ENCODE results near the gene CFAP119. TPM values are rescaled to one million over a fixed set of nuclear protein-coding genes. Genes with fewer than 3 reads are reported as not detected.
"Not testable (repeated sequence)": the region's sequence is repeated elsewhere in the genome, so short reads cannot be mapped to it uniquely, and the experiment has no call there.

Gene CFAP119
- 1 to 10 TPM in 1 of 4 donors, under 1 TPM in 3; 0.52 to 2.4 (median 0.78) TPM for total RNA-seq
- 1 to 10 TPM in 1 of 3 donors, under 1 TPM in 2; 0.48 to 3.0 (median 0.63) TPM for polyA plus RNA-seq
- long read RNA-seq, donor 1 = 0 reads
- long read RNA-seq, donor 2, partial matches to known transcripts = 0 of 1 reads
- long read RNA-seq, donor 2, other reads (novel, unspliced or antisense) = 1 of 1 reads

DNA sequence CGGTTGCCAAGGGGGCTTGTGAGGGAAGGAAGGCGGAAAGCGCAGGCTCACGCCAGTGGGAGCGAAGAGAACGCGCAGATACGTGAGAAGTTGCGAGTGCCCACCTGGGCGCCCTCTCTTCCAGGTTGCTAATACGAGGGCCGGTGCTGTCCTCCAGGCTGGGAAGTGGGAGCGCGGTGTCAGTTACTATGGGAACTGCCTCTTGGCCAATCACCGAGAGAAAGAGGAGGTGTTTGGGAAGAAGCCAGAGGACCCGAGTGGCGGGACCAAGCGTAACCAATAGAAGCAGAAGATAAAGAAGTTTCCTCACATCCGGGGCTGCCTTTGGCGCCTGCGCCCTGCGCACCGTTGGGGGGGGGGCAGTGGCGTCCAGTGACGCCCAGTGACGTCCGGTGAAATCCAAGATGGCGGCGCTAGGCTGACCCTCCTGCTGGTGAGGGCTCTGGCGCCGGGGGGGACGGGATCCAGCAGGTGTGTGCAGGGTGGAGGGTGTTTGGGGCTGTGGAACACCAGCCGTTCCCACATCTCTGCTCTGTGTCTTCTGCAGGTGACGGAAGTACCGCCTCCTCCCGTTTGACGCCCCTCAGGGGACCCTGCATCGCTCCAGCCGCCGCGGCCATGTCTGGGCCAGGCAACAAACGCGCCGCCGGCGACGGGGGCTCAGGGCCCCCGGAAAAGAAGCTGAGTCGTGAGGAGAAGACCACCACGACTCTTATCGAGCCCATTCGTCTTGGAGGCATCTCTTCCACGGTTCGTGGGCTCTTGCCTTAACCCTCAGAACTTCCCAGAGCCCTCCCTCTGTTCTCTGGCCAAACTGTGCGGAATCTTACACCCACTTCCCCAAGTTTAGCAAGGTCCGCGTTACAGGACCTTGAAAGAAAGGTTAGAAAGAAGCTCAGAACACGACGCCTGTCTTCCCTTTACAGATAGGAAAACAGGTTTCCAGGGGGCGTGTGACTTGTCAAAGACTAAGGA, at the start of gene CFAP119, which contains the start of gene RNF40:
Gene CFAP119 (minus strand): TSS at position 135 of the 975 bp plus-strand sequence. CDS start 314 bp downstream, outside the sequence.
Gene RNF40 (plus strand): TSS at position 395 of the 975 bp plus-strand sequence. CDS start 224 bp downstream, at position 619.
- Histone ChIP-seq H3K4me3 (peak within 1 kb of the TSS; percentile 97), H3K36me3 (ENCODE audit: insufficient read depth in 1 of 2, low read depth in 1 of 2) (peaks cover 9 to 60% of the 10 kb centered on the region in 2 donors), H3K27ac (peak within 1 kb of the TSS; percentile 93), H3K4me1 (peaks cover 26% of the 10 kb centered on the region), H3K27me3 (ENCODE audit: insufficient read depth in 3 of 3, low read length in 2 of 3) (no peaks in the 10 kb centered on the region), H3K9me3 (no peaks in the 10 kb centered on the region)
- ATAC-seq = peak; percentile 98
- intact Hi-C loops (cut with DNase I) = no loop called here
- WGBS, 3 donors = 0 to 1% (median 1%) methylated on average over 56 to 60 of the region's 60 CpGs
- TF ChIP-seq CTCF (IDR thresholded peaks at IDR 0.05) = no peak
- DNase-seq = peak; percentile 96 to 98

- H3K36me3 ChIP-seq (ENCODE audit: insufficient read depth in 1 of 2, low read depth in 1 of 2); H3K4me3 ChIP-seq; ATAC-seq; H3K27me3 ChIP-seq (ENCODE audit: insufficient read depth in 3 of 3, low read length in 2 of 3); DNase-seq; intact Hi-C loops (cut with DNase I); H3K9me3 ChIP-seq; H3K27ac ChIP-seq: not testable (repeated sequence)
- 83 to 84% (median 84%) methylated on average over 5 of the region's 5 CpGs for WGBS, 3 donors
- H3K4me1 ChIP-seq = peaks cover 14% of the 10 kb centered on the region
Measured at GRCh38 chr16:30809675-30810074, 47.8 kb upstream of the CFAP119 start.

GRCh38 chr16:30808890-30809426, 47.1 kb upstream of the CFAP119 start:
- intact Hi-C loops (cut with DNase I); ATAC-seq: not testable (repeated sequence)
- 39 to 63% (median 48%) methylated on average over 5 of the region's 5 CpGs for WGBS, 3 donors

GRCh38 chr16:30808146-30808545, 46.3 kb upstream of the CFAP119 start:
- H3K4me1 ChIP-seq = peaks cover 13% of the 10 kb centered on the region
- no peaks in the 10 kb centered on the region for H3K27me3 ChIP-seq (ENCODE audit: insufficient read depth in 3 of 3, low read length in 2 of 3)
- no peak for TF ChIP-seq CTCF (IDR thresholded peaks at IDR 0.05)
- no peak overlapping the region for H3K27ac ChIP-seq
- H3K4me3 ChIP-seq = no peak overlapping the region
- ATAC-seq (no peak), DNase-seq (no peak)
- H3K36me3 ChIP-seq (ENCODE audit: insufficient read depth in 1 of 2, low read depth in 1 of 2) = no peaks in the 10 kb centered on the region
- H3K9me3 ChIP-seq = no peaks in the 10 kb centered on the region
- WGBS, 3 donors = 93 to 97% (median 93%) methylated on average over 5 of the region's 5 CpGs
- intact Hi-C loops (cut with DNase I) = no loop called here

More at GRCh38 chr16:30808890-30809426, 47.1 kb upstream of the CFAP119 start:
- peaks cover 13% of the 10 kb centered on the region for H3K4me1 ChIP-seq
- DNase-seq; H3K27ac ChIP-seq; H3K27me3 ChIP-seq (ENCODE audit: insufficient read depth in 3 of 3, low read length in 2 of 3); H3K4me3 ChIP-seq; H3K9me3 ChIP-seq; H3K36me3 ChIP-seq (ENCODE audit: insufficient read depth in 1 of 2, low read depth in 1 of 2): not testable (repeated sequence)

- Histone ChIP-seq H3K27ac (peak overlapping the region; percentile 88), H3K27me3 (ENCODE audit: insufficient read depth in 3 of 3, low read length in 2 of 3) (no peaks in the 10 kb centered on the region), H3K9me3 (no peaks in the 10 kb centered on the region), H3K4me1 (peaks cover 13% of the 10 kb centered on the region), H3K4me3 (peak overlapping the region; percentile 83), H3K36me3 (ENCODE audit: insufficient read depth in 1 of 2, low read depth in 1 of 2) (no peaks in the 10 kb centered on the region)
- TF ChIP-seq CTCF (IDR thresholded peaks at IDR 0.05) = no peak
- peak; percentile 97 to 98 (median 97) for ATAC-seq
- DNase-seq = peak; percentile 90 to 96
- WGBS, 3 donors = 1% methylated on average over 60 to 62 of the region's 62 CpGs
- intact Hi-C loops (cut with DNase I) = loop anchor here (1.0 kb wide), 1 partner anchor 18 kb away; the partner anchor contains the start of gene ZNF629 (in 2 of the 2)
Measured at GRCh38 chr16:30805370-30806169, 43.7 kb upstream of the CFAP119 start.

Measured in psoas muscle (tissue), 8 donors.